RWPE1 (cell line): ENCODE data around the gene CNFN.

Experiments used
- CTCF ChIA-PET: fragments of 350-600 bp; sonication (Branson Sonifier 250); formaldehyde crosslinking; extraction: SDS; loops from one replicate; lab custom pipeline; 2021; lab: Yijun Ruan, JAX
- POLR2A ChIA-PET: fragments of 400-600 bp; formaldehyde crosslinking; extraction: SDS; loops from one replicate; lab custom pipeline; 2020; ENCODE audit warnings: antibody characterized with exemption; ENCODE audit not compliant: low non-redundant PET; lab: Yijun Ruan, JAX
- DNase-seq: peaks from one replicate; pipeline ENCODE4 v3.0.0; 2012; ENCODE audit warnings: low spot score
- H3K27ac ChIP-seq: fragments of 450-650 bp; 2 replicates; pipeline ENCODE4 v1.5.1; 2017
- CTCF ChIP-seq: fragments of 450-650 bp; conservative IDR thresholded peaks from 2 replicates; pipeline ENCODE4 v1.5.1; 2017; ENCODE audit warnings: low read depth, mild to moderate bottlenecking

The CNFN gene

GRCh38 chr19:42422901-42423461 is 32.9 kb upstream of the CNFN start:
- TF ChIP-seq CTCF: no peak
- ChIA-PET POLR2A (no interaction called here), CTCF (interaction anchor here (1.5 kb wide), 1 partner anchor 11 kb away, joined by 6 read pairs; no protein-coding TSS in a partner anchor)
- H3K27ac ChIP-seq: peak overlapping the region; percentile 79
- DNase-seq: peak; percentile 61

DNA sequence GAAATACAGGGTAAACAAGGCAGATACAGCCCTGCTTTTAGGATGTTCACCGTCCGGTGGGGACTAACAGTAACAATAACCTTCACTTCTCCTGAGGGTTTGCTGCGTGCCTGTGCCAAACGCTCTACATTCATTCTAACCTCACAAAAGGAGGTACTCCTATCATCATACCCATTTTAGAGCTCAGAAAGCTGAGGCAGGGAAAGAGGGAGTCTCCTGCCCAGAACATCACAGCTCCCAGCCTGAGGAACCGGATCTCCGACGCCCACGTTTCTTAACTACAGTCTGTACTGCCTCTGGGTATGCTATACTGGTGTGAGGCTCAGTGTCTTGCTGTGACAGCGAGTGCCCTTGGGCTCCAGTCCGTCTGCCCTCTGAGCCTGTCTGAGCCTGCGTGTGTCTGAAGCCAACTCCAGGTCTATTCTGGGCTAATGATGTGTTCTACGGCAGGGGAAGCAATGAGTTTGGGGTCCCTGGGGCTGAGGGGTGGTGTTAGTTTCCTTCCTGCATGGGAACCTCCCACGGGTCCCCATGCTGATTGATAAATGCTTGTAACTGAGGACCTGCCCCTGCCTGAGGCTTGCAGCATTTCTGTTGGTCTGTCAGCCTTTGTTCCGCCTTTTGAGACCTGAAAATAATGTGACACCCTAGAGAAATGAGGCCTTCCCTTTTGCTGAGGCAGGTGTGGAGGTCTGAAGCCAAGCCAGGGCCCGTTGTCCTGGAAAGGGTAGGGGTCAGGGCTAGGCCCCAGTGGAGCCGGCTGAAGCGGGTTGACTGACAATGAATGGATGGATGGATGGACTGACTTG is 32.2 kb upstream of the CNFN start:
- POLR2A ChIA-PET: no interaction called here
- CTCF ChIA-PET: no interaction called here
- DNase-seq: no peak
- no peak for TF ChIP-seq CTCF
- peak overlapping the region; percentile 79 for H3K27ac ChIP-seq

GRCh38 chr19:42421591-42422031 is 31.5 kb upstream of the CNFN start:
- ChIA-PET POLR2A (no interaction called here), CTCF (no interaction called here)
- no peak for TF ChIP-seq CTCF
- H3K27ac ChIP-seq: peak overlapping the region; percentile 79
- DNase-seq: peak; percentile 85

GRCh38 chr19:42421101-42421500 is 31.0 kb upstream of the CNFN start:
- no peak for TF ChIP-seq CTCF
- peak overlapping the region; percentile 79 for H3K27ac ChIP-seq
- ChIA-PET POLR2A (no interaction called here), CTCF (interaction anchor here (0.6 to 1.6 kb wide), 3 partner anchors 14 to 64 kb away, joined by 3 to 8 read pairs (median 5); no protein-coding TSS in a partner anchor)
- no peak for DNase-seq

GRCh38 chr19:42420055-42420544 is 30.0 kb upstream of the CNFN start:
- DNase-seq: peak; percentile 71
- H3K27ac ChIP-seq: peak overlapping the region; percentile 79
- ChIA-PET CTCF (interaction anchor here (0.5 to 1.6 kb wide), 13 partner anchors 11 to 1865 kb away, joined by 3 to 8 read pairs (median 3); no protein-coding TSS in a partner anchor), POLR2A (interaction anchor here (0.6 to 0.7 kb wide), 4 partner anchors 11 to 406 kb away, joined by 3 to 7 read pairs (median 3); no protein-coding TSS in a partner anchor)
- TF ChIP-seq CTCF: peak; percentile 70

GRCh38 chr19:42419309-42419708 is 29.2 kb upstream of the CNFN start:
- ChIA-PET POLR2A (no interaction called here), CTCF (interaction anchor here (0.6 to 1.1 kb wide), 4 partner anchors 13 to 331 kb away, joined by 3 to 6 read pairs (median 5); no protein-coding TSS in a partner anchor)
- peak overlapping the region; percentile 79 for H3K27ac ChIP-seq
- TF ChIP-seq CTCF: no peak
- DNase-seq: no peak
